HepG2 (cell line): Measurements from ENCODE around the gene AQP6. TPM values are rescaled to one million over a fixed set of nuclear protein-coding genes. Genes with fewer than 3 reads are reported as not detected.
A peak's percentile ranks its signal among the peaks of the same experiment; 100 is the strongest.

Source experiments
- ARID5B ChIP-seq: IDR thresholded peaks from 2 replicates; pipeline ENCODE4 v1.4.0; 2020; ENCODE audit warnings: mild to moderate bottlenecking, missing genetic modification reagents
- ELF1 ChIP-seq: sonication (generic); formaldehyde crosslinking; IDR thresholded peaks from 2 replicates; pipeline ENCODE4 v1.4.0; 2020; ENCODE audit warnings: missing genetic modification reagents
- ELF3 ChIP-seq: IDR thresholded peaks from 2 replicates; pipeline ENCODE4 v1.6.1; 2016; ENCODE audit warnings: missing genetic modification reagents, missing compliant biosample characterization
- ELF4 ChIP-seq: sonication (generic); formaldehyde crosslinking; IDR thresholded peaks from 2 replicates; pipeline ENCODE4 v1.5.0; 2020; ENCODE audit warnings: missing genetic modification reagents, mild to moderate bottlenecking, moderate library complexity, borderline replicate concordance
- ETV5 ChIP-seq: IDR thresholded peaks from 2 replicates; pipeline ENCODE4 v1.6.1; 2018; ENCODE audit warnings: missing biosample characterization, missing genetic modification reagents, inconsistent platforms, borderline replicate concordance
- HOXA5 ChIP-seq: sonication (generic); formaldehyde crosslinking; IDR thresholded peaks from 2 replicates; pipeline ENCODE4 v1.4.0; 2020; ENCODE audit warnings: missing genetic modification reagents
- IKZF5 ChIP-seq: IDR thresholded peaks from 2 replicates; pipeline ENCODE4 v1.6.1; 2018; ENCODE audit warnings: missing genetic modification reagents, mild to moderate bottlenecking, missing compliant biosample characterization
- KMT2A ChIP-seq: sonication (generic); formaldehyde crosslinking; IDR thresholded peaks from 2 replicates; pipeline ENCODE4 v1.4.0; 2020; ENCODE audit warnings: missing genetic modification reagents
- MIXL1 ChIP-seq: IDR thresholded peaks from 2 replicates; pipeline ENCODE4 v1.6.1; 2016
- MYC ChIP-seq: sonication (generic); formaldehyde crosslinking; IDR thresholded peaks from 2 replicates; pipeline ENCODE4 v1.9.0; 2021; ENCODE audit warnings: missing genetic modification reagents, borderline replicate concordance
- RBFOX2 ChIP-seq: fragments of 200-400 bp; formaldehyde crosslinking; IDR thresholded peaks from 2 replicates; pipeline ENCODE4 v1.6.1; 2017; ENCODE audit warnings: low read depth, mild to moderate bottlenecking, low read length
- ZHX1 ChIP-seq: sonication (generic); formaldehyde crosslinking; IDR thresholded peaks from 2 replicates; pipeline ENCODE4 v1.8.1; 2022; ENCODE audit warnings: low read depth, mild to moderate bottlenecking, missing genetic modification reagents
- ZMYM4 ChIP-seq: sonication (generic); formaldehyde crosslinking; IDR thresholded peaks from 2 replicates; pipeline ENCODE4 v1.8.1; 2023; ENCODE audit warnings: mild to moderate bottlenecking, missing genetic modification reagents
- ZNF138 ChIP-seq: sonication (generic); formaldehyde crosslinking; IDR thresholded peaks from 2 replicates; pipeline ENCODE4 v1.5.0; 2020; ENCODE audit warnings: mild to moderate bottlenecking, low read depth, missing genetic modification reagents
- ZNF18 ChIP-seq: sonication (generic); formaldehyde crosslinking; IDR thresholded peaks from 2 replicates; pipeline ENCODE4 v1.8.0; 2022; ENCODE audit warnings: mild to moderate bottlenecking, missing genetic modification reagents; ENCODE audit not compliant: insufficient replicate concordance
- polyA plus RNA-seq, 8 experiments: library from polyadenylated mRNA; depleted of rRNA in 3 of 8; stranded (reverse) in 7 of 8; unstranded in 1 of 8; fragments of >200 nt; fragmentation: Illumina TruSeq in 4 of 8; extraction: Trizol in 4 of 8; gene quantifications; 2 replicates each; pipeline versions ENCODE4 v1.2.1 to v1.2.3, GENCODE V29; 2011 to 2016; ENCODE audit warnings: low read depth in 4 of 8, missing spikeins in 1 of 8, mixed read lengths in 1 of 8; ENCODE audit not compliant: insufficient read depth in 1 of 8
- total RNA-seq, 5 experiments: library from RNA; depleted of rRNA; stranded (reverse); fragments of >200 nt; fragmentation: Illumina TruSeq; extraction: Trizol; gene quantifications; 2 replicates each; pipeline ENCODE4 v1.2.3, GENCODE V29; 2016; ENCODE audit warnings: low read depth in 1 of 5

The AQP6 gene
- total and polyA plus RNA-seq, 2 of the 13 experiments (the other 11 are each of a cell fraction or from before 2014, with no cell fraction given) = 0.32 to 1.3 TPM

- peak; percentile 93 for TF ChIP-seq MYC (CRISPR knock-in tag)
- peak; percentile 72 for TF ChIP-seq RBFOX2
- TF ChIP-seq ZNF18 = no peak
- peak; percentile 94 for TF ChIP-seq ELF4
- TF ChIP-seq KMT2A (CRISPR knock-in tag) = peak; percentile 86
- TF ChIP-seq MIXL1 (CRISPR knock-in tag) = peak; percentile 90; the same call in 1 of the 2 replicates
- TF ChIP-seq HOXA5 (CRISPR knock-in tag) = 0 out of 2 replicates have a peak, but pooled peaks have one; percentile 81
- peak; percentile 87 for TF ChIP-seq ZHX1 (CRISPR knock-in tag)
- peak; percentile 39 for TF ChIP-seq ARID5B
- peak; percentile 97 for TF ChIP-seq ELF1 (CRISPR knock-in tag)
- peak; percentile 70; the same call in 1 of the 2 replicates for TF ChIP-seq ETV5 (CRISPR knock-in tag)
- no peak for TF ChIP-seq ZNF138 (CRISPR knock-in tag)
- TF ChIP-seq ZMYM4 (CRISPR knock-in tag) = peak; percentile 97
- TF ChIP-seq IKZF5 = peak; percentile 17; the same call in 1 of the 2 replicates
- TF ChIP-seq ELF3 (CRISPR knock-in tag) = peak; percentile 91
Measured at GRCh38 chr12:50025187-50026059, 52.7 kb downstream of the AQP6 start, which contains the start of gene RACGAP1 (continued).
